ENCODE measurements around the gene GLB1L2. TPM values are rescaled to one million over a fixed set of nuclear protein-coding genes. Genes with fewer than 3 reads are reported as not detected.
A peak's percentile ranks its signal among the peaks of the same experiment; 100 is the strongest.

Gene GLB1L2
- total RNA-seq, 2 donors from 2014 or later = 45.6 to 60.0 TPM

DNA sequence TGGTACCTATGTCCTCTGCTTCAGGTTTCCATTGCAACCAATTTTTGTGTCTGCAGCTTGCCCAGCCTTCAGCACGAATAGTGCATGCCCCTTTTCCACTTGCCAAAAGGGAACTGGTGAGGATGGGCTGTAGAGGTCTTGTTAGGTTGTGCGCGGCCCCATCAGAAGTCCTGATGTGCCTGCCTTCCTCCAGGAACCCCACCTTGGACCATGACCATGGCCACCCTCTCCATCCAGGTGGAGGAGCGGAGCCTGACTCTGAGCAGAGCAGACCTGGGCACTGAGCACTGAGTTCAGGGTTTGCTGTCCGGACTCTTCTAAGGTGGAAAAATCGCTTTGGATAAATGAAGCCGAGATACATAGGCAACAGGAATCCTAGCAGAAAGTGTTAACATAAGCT lies 6.9 kb downstream of the GLB1L2 start:
- intact Hi-C loops (cut with DNase I) = loop anchor here (10.0 kb wide), 1 partner anchor 114 kb away; the partner anchor contains the start of genes NCAPD3 and VPS26B
- no peaks in the 10 kb centered on the region for H3K4me1 ChIP-seq (replicated peaks)
- no peak overlapping the region for H3K4me3 ChIP-seq
- H3K27me3 ChIP-seq (replicated peaks; ENCODE audit: insufficient read depth) = no peaks in the 10 kb centered on the region
- DNase-seq (ENCODE audit: low spot score) = no peak
- WGBS = 95% methylated on average over 7 of the region's 7 CpGs
- TF ChIP-seq POLR2AphosphoS5 (IDR thresholded peaks at IDR 0.05) (no peak), POLR2A (IDR thresholded peaks at IDR 0.05) (no peak)
- H3K27ac ChIP-seq = no peak overlapping the region
- H3K9me3 ChIP-seq = no peaks in the 10 kb centered on the region
- H3K36me3 ChIP-seq = no peaks in the 10 kb centered on the region

DNA sequence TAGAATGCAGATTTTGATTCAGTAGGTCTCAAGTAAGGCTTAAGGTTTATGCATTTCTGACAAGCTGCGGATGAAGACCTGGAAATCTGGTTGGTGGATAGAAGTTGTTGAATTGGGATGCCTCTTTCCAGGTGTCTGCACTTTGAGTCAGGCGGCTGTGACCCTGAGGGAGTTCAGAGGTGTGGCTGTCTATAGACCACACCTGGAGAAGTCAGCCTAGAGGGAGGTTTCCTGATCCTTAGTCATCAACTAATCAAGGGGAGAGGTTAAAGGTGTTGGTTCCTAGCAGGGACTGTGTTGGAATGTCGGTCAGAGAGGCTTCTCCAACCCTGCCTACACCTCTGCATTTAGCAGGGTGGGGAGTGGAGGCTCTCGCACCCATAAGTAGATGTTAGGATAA lies 8.0 kb downstream of the GLB1L2 start:
- no peak for DNase-seq (ENCODE audit: low spot score)
- Histone ChIP-seq H3K27me3 (replicated peaks; ENCODE audit: insufficient read depth) (no peaks in the 10 kb centered on the region), H3K4me1 (replicated peaks) (no peaks in the 10 kb centered on the region), H3K36me3 (no peaks in the 10 kb centered on the region), H3K9me3 (no peaks in the 10 kb centered on the region), H3K27ac (no peak overlapping the region), H3K4me3 (no peak overlapping the region)
- TF ChIP-seq POLR2A (IDR thresholded peaks at IDR 0.05) (no peak), POLR2AphosphoS5 (IDR thresholded peaks at IDR 0.05) (no peak)
- TF ChIP-seq, protein P1, sequence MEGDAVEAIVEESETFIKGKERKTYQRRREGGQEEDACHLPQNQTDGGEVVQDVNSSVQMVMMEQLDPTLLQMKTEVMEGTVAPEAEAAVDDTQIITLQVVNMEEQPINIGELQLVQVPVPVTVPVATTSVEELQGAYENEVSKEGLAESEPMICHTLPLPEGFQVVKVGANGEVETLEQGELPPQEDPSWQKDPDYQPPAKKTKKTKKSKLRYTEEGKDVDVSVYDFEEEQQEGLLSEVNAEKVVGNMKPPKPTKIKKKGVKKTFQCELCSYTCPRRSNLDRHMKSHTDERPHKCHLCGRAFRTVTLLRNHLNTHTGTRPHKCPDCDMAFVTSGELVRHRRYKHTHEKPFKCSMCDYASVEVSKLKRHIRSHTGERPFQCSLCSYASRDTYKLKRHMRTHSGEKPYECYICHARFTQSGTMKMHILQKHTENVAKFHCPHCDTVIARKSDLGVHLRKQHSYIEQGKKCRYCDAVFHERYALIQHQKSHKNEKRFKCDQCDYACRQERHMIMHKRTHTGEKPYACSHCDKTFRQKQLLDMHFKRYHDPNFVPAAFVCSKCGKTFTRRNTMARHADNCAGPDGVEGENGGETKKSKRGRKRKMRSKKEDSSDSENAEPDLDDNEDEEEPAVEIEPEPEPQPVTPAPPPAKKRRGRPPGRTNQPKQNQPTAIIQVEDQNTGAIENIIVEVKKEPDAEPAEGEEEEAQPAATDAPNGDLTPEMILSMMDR (IDR thresholded peaks at IDR 0.05) = no peak
- 73% methylated on average over 4 of the region's 4 CpGs for WGBS
- intact Hi-C loops (cut with DNase I) = loop anchor here (10.0 kb wide), 1 partner anchor 115 kb away; the partner anchor contains the start of genes NCAPD3 and VPS26B

DNA sequence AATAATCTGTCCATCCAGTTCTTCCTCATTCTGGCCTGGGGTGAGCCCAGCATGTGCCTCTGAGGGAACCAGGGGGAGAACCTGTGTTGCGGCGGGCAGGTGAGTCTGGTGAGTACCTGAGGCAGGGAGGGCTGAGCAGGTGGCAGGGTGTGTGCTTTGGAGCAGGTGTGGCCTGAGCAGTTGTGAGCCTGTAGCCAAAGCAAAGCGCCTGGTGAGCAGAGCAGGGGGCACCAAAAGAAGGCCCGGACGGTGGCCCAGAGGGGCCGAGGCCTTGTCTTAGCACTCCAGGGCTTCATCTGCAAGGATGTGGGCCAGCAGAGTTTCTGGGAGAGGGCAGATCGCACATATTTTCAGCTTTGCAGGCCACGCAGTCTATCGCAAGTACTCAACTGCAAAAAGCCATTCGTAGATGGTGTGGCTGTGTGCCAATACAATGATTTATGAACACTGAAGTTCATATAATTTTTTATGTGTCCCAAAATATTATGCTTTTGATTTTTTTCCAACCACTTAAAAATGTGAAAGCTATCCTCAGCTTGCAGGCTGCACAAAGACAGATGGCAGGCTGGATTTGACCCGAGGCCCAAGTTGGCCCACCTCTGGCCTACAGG lies 8.7 kb downstream of the GLB1L2 start:
- DNase-seq (ENCODE audit: low spot score) = peak; percentile 4
- 69% methylated on average over 11 of the region's 11 CpGs for WGBS
- no peak overlapping the region for H3K4me3 ChIP-seq
- H3K27me3 ChIP-seq (replicated peaks; ENCODE audit: insufficient read depth) = no peaks in the 10 kb centered on the region
- H3K4me1 ChIP-seq (replicated peaks) = no peaks in the 10 kb centered on the region
- H3K27ac ChIP-seq = no peak overlapping the region
- no peak for TF ChIP-seq POLR2A (IDR thresholded peaks at IDR 0.05)
- TF ChIP-seq, protein P1 (IDR thresholded peaks at IDR 0.05) = no peak
- no peak for TF ChIP-seq POLR2AphosphoS5 (IDR thresholded peaks at IDR 0.05)
- intact Hi-C loops (cut with DNase I) = no loop called here
- H3K36me3 ChIP-seq = no peaks in the 10 kb centered on the region
- H3K9me3 ChIP-seq = no peaks in the 10 kb centered on the region

DNA sequence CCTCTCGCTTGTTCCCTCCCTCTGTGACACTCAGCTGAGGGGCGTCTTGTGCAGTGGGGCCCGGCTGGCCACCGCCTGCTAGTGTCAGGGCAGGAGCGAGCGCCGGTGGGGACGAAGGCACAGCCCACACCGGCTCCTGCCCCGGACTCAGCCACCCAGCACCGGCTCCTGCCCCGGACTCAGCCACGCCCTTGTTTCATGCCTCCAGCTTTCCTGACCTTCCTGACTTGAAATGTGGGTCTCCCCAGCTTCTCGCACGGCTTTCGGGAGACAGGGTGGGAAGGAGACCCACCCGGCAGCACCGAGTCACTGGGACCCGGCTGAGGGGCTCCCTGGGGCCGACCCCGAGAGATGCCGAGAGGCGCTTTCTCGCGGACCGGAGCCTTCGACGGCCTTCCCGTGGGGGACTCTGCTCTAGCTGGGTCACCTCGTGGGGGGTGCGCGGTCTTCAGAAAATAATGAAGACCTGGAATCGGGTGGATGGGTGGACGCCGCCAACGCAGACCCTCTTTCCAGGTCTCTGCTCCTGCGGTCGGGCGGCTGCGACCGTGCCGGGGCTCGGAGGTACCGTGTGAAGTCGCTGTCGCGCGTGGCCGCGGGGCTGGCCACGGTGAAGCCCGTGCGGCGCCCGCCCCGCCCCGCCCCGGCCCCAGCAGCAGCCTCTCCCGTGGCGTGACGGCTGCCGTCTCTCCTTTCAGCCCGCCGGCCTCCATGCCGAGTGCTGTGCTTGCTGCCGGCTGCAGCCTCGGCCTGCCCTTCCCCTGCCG lies 10.2 kb downstream of the GLB1L2 start:
- Histone ChIP-seq H3K9me3 (no peaks in the 10 kb centered on the region), H3K27me3 (replicated peaks; ENCODE audit: insufficient read depth) (no peaks in the 10 kb centered on the region), H3K36me3 (no peaks in the 10 kb centered on the region), H3K4me1 (replicated peaks) (no peaks in the 10 kb centered on the region), H3K27ac (no peak overlapping the region), H3K4me3 (no peak overlapping the region)
- DNase-seq (ENCODE audit: low spot score) = peak; percentile 3
- TF ChIP-seq POLR2A (IDR thresholded peaks at IDR 0.05) (no peak), POLR2AphosphoS5 (IDR thresholded peaks at IDR 0.05) (no peak)
- TF ChIP-seq, protein P1 (IDR thresholded peaks at IDR 0.05) = no peak
- intact Hi-C loops (cut with DNase I) = no loop called here
- WGBS = 86% methylated on average over 63 of the region's 68 CpGs

DNA sequence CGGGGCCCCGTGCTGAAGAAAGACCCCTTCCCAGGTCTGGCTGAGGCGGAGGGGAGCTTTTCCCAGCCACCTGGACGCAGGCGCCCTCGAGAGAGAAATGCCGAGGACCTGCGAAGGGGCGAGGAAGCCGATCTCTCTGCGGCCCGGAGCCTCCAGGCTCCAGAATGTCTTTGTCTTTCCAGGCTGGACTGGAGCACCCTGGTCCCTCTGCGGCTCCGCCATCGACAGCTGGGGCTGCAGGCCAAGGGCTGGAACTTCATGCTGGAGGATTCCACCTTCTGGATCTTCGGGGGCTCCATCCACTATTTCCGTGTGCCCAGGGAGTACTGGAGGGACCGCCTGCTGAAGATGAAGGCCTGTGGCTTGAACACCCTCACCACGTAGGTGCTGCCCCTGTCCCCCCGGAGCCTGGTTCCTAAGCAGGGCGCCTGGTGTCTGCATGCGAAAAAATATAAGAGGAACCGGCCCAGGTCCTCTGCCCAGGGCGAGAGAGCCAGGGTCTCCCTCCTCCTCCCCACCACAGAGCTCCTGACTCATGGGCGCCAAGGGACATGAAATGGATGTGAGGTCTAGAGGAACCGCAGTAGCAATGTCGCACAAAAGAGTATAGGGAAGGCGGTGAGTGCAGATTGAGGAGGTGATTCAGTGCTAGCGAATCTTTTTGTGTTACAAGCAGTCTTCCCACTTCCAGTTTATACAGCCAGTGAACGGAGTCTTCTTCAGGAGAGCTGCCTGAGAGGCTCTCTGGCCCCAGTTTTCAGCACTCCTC lies 11.0 kb downstream of the GLB1L2 start:
- Histone ChIP-seq H3K4me3 (no peak overlapping the region), H3K27ac (no peak overlapping the region), H3K9me3 (no peaks in the 10 kb centered on the region), H3K36me3 (no peaks in the 10 kb centered on the region), H3K27me3 (replicated peaks; ENCODE audit: insufficient read depth) (no peaks in the 10 kb centered on the region), H3K4me1 (replicated peaks) (no peaks in the 10 kb centered on the region)
- peak; percentile 2 for DNase-seq (ENCODE audit: low spot score)
- intact Hi-C loops (cut with DNase I) = no loop called here
- 94% methylated on average over 28 of the region's 30 CpGs for WGBS
- TF ChIP-seq, protein P1 (IDR thresholded peaks at IDR 0.05) = no peak
- TF ChIP-seq POLR2A (IDR thresholded peaks at IDR 0.05) (no peak), POLR2AphosphoS5 (IDR thresholded peaks at IDR 0.05) (no peak)

Measured in prostate gland (tissue), 2 donors.